Epithelial cell of esophagus (primary cell): ENCODE measurements around the gene RALGPS2.

Source experiments
- DNase-seq: peaks from one replicate; pipeline ENCODE4 v3.0.0; 2010; ENCODE audit warnings: low read depth
- H3K4me3 ChIP-seq: 2 replicates; pipeline ENCODE4 v1.5.1; 2011; ENCODE audit warnings: mild to moderate bottlenecking, low read length, control low read depth
- TF ChIP-seq, protein P1 (sequence below): IDR thresholded peaks from 2 replicates; pipeline ENCODE4 v1.5.1; 2011; ENCODE audit warnings: low read depth, mild to moderate bottlenecking, low read length, control low read depth, inconsistent platforms; ENCODE audit not compliant: insufficient read depth; ENCODE audit errors: missing control alignments

The RALGPS2 gene

DNA sequence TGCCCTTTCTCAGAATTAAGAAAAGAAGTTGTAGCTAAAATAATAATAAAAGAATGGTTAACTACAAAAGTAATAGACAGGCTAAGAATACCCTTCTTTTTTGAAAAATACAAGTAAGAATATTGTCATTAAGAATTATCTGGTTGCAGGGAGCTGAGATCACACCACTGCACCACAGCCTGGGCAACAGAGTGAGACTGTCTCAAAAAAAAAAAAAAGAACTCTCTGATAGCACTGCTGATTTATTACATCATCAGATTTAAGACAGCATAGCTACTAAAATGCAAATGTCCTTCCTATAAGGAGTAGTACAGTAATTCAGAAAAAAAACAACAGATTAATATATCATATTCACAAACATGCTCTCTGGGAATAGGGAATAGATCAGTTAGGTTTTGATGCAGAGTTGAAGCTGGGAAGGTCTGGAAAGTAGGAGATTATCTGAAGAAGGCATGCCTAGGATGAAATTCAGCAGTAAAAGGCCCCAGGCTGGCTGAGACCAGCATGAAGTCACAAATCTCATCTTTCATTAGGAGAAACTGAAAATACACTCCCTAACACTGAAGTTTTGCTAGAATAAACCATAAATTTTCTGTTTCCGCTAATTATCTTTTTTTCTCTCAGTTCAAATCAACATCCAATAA, 176.6 kb downstream of the RALGPS2 start:
- TF ChIP-seq, protein P1, sequence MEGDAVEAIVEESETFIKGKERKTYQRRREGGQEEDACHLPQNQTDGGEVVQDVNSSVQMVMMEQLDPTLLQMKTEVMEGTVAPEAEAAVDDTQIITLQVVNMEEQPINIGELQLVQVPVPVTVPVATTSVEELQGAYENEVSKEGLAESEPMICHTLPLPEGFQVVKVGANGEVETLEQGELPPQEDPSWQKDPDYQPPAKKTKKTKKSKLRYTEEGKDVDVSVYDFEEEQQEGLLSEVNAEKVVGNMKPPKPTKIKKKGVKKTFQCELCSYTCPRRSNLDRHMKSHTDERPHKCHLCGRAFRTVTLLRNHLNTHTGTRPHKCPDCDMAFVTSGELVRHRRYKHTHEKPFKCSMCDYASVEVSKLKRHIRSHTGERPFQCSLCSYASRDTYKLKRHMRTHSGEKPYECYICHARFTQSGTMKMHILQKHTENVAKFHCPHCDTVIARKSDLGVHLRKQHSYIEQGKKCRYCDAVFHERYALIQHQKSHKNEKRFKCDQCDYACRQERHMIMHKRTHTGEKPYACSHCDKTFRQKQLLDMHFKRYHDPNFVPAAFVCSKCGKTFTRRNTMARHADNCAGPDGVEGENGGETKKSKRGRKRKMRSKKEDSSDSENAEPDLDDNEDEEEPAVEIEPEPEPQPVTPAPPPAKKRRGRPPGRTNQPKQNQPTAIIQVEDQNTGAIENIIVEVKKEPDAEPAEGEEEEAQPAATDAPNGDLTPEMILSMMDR = no peak
- H3K4me3 ChIP-seq = no peak overlapping the region
- DNase-seq = no peak

DNA sequence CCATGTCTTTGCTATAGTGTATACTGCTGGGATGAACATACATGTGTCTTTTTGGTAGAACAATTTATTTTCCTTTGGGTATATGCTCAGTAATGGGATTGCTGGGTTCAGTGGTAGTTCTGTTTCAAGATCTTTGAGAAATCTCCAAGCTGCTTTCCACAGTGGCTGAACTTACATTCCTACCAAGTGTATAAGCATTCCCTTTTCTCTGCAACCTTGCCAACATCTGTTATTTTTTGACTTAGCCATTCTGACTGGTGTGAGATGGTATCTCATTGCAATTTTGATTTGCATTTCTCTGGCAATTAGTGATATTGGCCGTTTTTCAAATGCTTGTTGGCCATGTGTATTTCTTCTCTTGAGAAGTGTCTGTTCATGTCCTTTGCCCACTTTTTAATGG, 183.3 kb downstream of the RALGPS2 start:
- no peak overlapping the region for H3K4me3 ChIP-seq
- no peak for DNase-seq
- TF ChIP-seq, protein P1 = no peak

DNA sequence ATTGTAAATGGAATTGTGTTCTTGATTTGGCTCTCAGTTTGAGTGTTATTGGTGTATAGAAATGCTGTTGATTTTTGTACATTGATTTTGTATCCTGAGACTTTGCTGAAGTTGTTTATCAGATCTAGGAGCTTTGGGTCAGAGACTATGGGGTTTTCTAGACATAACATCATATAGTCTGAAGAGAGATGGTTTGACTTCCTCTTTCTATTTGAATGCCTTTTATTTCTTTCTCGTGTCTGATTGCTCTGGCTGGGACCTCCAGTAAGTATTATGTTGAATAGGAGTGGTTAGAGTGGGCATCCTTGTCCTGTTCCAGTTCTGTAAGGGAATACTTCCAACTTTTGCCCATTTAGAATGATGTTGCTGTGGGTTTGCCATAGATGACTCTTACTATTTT, 185.0 kb downstream of the RALGPS2 start:
- DNase-seq = no peak
- no peak overlapping the region for H3K4me3 ChIP-seq
- TF ChIP-seq, protein P1 = no peak

DNA sequence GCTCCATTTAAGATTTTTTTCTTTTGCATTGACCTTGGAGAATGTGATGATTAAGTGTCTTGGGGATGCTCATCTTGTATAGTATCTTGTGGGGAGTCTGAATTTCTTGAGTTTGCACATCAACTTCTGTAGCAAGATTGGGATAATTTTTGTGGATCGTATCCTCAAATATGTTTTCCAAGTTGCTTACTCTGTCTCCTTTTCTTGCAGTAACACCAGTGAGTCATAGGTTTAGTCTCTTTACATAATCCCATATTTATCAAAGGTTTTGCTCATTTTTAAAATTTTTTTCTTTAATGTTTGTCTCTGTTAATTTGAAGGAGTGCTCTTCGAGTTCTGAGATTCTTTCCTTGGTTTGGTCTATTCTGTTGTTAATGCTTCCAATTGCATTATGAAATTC, 187.6 kb downstream of the RALGPS2 start:
- no peak overlapping the region for H3K4me3 ChIP-seq
- no peak for DNase-seq
- TF ChIP-seq, protein P1 = no peak

DNA sequence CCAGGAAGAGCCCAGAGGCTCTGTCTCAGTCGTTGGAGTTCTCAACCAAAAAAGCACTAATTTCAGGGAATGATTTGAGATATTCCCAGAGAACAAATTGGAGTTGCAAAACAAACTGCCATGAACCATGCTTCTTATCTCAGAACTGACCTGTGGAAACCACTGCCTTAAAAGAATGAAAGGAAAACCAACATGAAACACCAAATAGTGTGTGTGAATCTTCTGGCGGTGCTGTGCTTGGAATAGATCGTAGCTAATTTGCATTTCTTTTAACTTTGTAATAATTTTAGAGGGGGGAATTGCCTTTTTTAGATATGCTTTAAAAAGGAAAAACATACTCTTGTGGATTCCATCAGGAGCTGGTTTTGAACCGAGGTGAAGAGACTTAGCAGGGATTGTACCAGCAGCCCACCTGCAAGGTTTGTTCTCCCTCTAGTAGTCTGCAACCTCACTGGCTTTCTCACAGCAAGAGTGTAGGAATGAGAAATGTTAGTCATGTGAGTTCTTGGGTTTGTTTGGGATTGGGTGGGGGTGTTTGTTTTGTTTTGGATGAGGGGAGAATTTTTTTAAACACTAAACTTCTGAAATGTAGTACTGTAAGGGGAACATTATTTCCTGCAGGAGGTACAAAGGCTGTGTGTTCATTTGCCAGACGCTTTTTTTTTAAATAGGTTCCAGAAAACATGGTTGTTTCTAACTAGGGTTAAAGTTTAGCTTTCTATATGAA, 191.6 kb downstream of the RALGPS2 start:
- no peak for DNase-seq
- TF ChIP-seq, protein P1 = no peak
- no peak overlapping the region for H3K4me3 ChIP-seq

DNA sequence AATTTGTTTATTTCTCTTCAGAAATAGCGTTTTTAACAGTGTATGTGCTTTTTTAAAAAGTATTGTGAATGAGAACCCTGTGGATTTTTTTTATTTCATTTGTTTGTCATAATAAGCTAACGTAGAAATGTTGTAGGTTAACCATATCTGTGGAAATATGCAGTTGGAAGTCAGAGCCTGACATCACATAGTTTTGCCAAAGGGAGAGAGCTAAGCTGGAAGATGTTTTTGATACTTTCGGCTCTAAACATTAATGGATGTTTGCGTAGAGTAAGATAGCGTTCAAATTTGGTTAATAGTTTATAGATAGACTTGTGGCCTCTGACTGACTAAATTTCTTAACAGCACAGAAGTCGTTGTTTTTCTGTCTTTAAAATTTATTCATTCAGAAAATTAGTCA, 193.3 kb downstream of the RALGPS2 start:
- TF ChIP-seq, protein P1 = no peak
- DNase-seq = no peak
- H3K4me3 ChIP-seq = no peak overlapping the region
